Vagina (tissue), 2 donors: ENCODE measurements around the gene KCNN1.
"Not testable (repeated sequence)": the region's sequence is repeated elsewhere in the genome, so short reads cannot be mapped to it uniquely, and the experiment has no call there.

Experiments used
- POLR2A ChIP-seq, 2 donors: fragments of 450-650 bp; IDR thresholded peaks; one replicate each; pipeline ENCODE4 v1.6.1; 2017; ENCODE audit warnings: antibody characterized with exemption in 2 of 2, mild to moderate bottlenecking in 2 of 2, moderate library complexity in 2 of 2
- TF ChIP-seq, protein P1 (sequence below), 3 experiments: fragments of 450-650 bp in 2 of 3; fragments of 200-600 bp in 1 of 3; sonication (generic) in 1 of 3; IDR thresholded peaks; one replicate each; pipeline ENCODE4 v1.5.1; 2017 to 2019; ENCODE audit warnings: antibody characterized with exemption in 3 of 3, mild to moderate bottlenecking in 2 of 3, moderate library complexity in 2 of 3

DNA sequence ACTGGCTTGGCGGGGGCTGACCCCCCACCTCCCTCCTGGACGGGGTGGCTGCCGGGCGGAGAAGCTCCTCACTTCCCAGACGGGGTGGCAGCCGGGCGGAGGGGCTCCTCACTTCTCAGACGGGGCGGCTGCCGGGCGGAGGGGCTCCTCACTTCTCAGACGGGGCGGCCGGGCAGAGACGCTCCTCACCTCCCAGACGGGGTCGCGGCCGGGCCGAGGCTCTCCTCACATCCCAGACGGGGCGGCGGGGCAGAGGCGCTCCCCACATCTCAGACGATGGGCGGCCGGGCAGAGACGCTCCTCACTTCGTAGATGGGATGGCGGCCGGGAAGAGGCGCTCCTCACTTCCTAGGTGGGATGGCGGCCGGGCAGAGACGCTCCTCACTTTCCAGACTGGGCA lies 38.8 kb downstream of the KCNN1 start:
- TF ChIP-seq, protein P1, sequence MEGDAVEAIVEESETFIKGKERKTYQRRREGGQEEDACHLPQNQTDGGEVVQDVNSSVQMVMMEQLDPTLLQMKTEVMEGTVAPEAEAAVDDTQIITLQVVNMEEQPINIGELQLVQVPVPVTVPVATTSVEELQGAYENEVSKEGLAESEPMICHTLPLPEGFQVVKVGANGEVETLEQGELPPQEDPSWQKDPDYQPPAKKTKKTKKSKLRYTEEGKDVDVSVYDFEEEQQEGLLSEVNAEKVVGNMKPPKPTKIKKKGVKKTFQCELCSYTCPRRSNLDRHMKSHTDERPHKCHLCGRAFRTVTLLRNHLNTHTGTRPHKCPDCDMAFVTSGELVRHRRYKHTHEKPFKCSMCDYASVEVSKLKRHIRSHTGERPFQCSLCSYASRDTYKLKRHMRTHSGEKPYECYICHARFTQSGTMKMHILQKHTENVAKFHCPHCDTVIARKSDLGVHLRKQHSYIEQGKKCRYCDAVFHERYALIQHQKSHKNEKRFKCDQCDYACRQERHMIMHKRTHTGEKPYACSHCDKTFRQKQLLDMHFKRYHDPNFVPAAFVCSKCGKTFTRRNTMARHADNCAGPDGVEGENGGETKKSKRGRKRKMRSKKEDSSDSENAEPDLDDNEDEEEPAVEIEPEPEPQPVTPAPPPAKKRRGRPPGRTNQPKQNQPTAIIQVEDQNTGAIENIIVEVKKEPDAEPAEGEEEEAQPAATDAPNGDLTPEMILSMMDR (IDR thresholded peaks at IDR 0.05): not testable (repeated sequence)
- TF ChIP-seq POLR2A (IDR thresholded peaks at IDR 0.05): not testable (repeated sequence)
